ENCODE results near the gene ZNF264. TPM values are rescaled to one million over a fixed set of nuclear protein-coding genes. Genes with fewer than 3 reads are reported as not detected.
"Not testable (repeated sequence)": the region's sequence is repeated elsewhere in the genome, so short reads cannot be mapped to it uniquely, and the experiment has no call there.

The ZNF264 gene
- total and polyA plus RNA-seq, 2 of the 8 experiments (the other 6 are each of a cell fraction or from before 2014, with no cell fraction given), result 3.6 to 20.0 TPM

DNA sequence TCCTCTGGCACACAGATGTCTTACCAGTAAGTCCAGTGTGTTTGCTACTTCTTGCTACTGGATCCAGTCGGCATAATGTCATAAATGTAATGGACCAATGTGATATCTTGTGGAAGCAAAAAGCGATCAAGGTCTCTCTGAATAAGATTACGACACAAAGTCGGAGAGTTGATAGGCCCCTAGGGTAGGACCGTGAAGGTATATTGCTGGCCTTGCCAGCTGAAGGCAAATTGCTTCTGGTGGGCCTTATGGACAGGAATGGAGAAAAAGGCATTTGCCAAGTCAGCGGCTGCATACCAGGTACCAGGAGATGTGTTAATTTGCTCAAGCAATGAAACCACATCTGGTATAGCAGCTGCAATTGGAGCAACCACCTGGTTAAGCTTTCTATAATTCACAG is 6.6 kb downstream of the ZNF264 start:
- H3K4me2 ChIP-seq (ENCODE audit: insufficient read depth in 1 of 2, low read depth in 2 of 2, low read length in 2 of 2); H2BK5ac ChIP-seq (ENCODE audit: low read depth, low read length); H3K18ac ChIP-seq (ENCODE audit: extremely low read depth, low read length); H4K91ac ChIP-seq (replicated peaks; ENCODE audit: insufficient read length, low read length); H4K5ac ChIP-seq (ENCODE audit: insufficient read length, low read depth, low read length); H2AFZ ChIP-seq (ENCODE audit: low read length); H3K14ac ChIP-seq (ENCODE audit: insufficient read length); H2BK12ac ChIP-seq (ENCODE audit: low read depth, low read length); H3K4me1 ChIP-seq (replicated peaks in 1 of 4; ENCODE audit: control insufficient read depth in 3 of 4, insufficient read depth in 4 of 4, low read length in 3 of 4); H3K23ac ChIP-seq (ENCODE audit: insufficient read length); H4K20me1 ChIP-seq (replicated peaks in 1 of 2; ENCODE audit: control insufficient read depth in 1 of 2, insufficient read depth in 2 of 2, low read length in 2 of 2); H3K9me3 ChIP-seq (ENCODE audit: insufficient read depth in 2 of 2, low read depth in 1 of 2, low read length in 1 of 2); H2BK15ac ChIP-seq (ENCODE audit: low read length); DNase-seq (ENCODE audit: low read depth in 1 of 2, low spot score in 2 of 2); H3K4me3 ChIP-seq (ENCODE audit: extremely low read depth in 1 of 4, insufficient read depth in 2 of 4, low read depth in 3 of 4, low read length in 4 of 4); H4K8ac ChIP-seq (ENCODE audit: extremely low read depth, insufficient read depth, low read length); H3K27ac ChIP-seq (ENCODE audit: low read depth, low read length); H2AK5ac ChIP-seq (ENCODE audit: low read depth, low read length); H3K56ac ChIP-seq (replicated peaks; ENCODE audit: insufficient read length, low read depth, low read length); H3K79me1 ChIP-seq (ENCODE audit: low read depth, low read length); FAIRE-seq; H3K23me2 ChIP-seq (ENCODE audit: low read depth, low read length); H3K9ac ChIP-seq (replicated peaks in 1 of 4; ENCODE audit: extremely low read depth in 1 of 4, low read depth in 3 of 4, low read length in 3 of 4); H2BK120ac ChIP-seq (replicated peaks; ENCODE audit: low read depth, low read length); POLR2A ChIA-PET (ENCODE audit: partially characterized antibody); H3K27me3 ChIP-seq (replicated peaks in 1 of 4; ENCODE audit: control insufficient read depth in 3 of 4, extremely low read depth in 1 of 4, insufficient read depth in 3 of 4, low read length in 3 of 4); CTCF ChIA-PET (ENCODE audit: partially characterized antibody); H3K4ac ChIP-seq (replicated peaks; ENCODE audit: insufficient read length, low read depth, low read length); H2BK20ac ChIP-seq (ENCODE audit: low read length): not testable (repeated sequence)
- H3K79me2 ChIP-seq (ENCODE audit: control insufficient read depth in 1 of 2, insufficient read depth in 2 of 2, low read length in 2 of 2), result peaks cover 7 to 12% of the 10 kb centered on the region in 2 experiments; a peak in 3 of 4 replicates
- peaks cover 0 to 38% (median 14%) of the 10 kb centered on the region in 4 experiments; a peak in 6 of 8 replicates for H3K36me3 ChIP-seq (ENCODE audit: control insufficient read depth in 2 of 4, insufficient read depth in 4 of 4, low read length in 3 of 4)
- WGBS, 2 experiments (ENCODE audit: extremely low coverage in 1 of 2, insufficient coverage in 1 of 2, insufficient read length in 1 of 2, insufficient replicate concordance in 2 of 2, low coverage in 1 of 2, low lambda C conversion rate in 2 of 2, missing lambda C conversion rate in 1 of 2), result 97% methylated on average over 5 of the region's 6 CpGs; no CpG with 5 or more reads in 1 of the 2 experiments

Measured in H1 (cell line).